ENCODE measurements around the gene POLRMT.

DNA sequence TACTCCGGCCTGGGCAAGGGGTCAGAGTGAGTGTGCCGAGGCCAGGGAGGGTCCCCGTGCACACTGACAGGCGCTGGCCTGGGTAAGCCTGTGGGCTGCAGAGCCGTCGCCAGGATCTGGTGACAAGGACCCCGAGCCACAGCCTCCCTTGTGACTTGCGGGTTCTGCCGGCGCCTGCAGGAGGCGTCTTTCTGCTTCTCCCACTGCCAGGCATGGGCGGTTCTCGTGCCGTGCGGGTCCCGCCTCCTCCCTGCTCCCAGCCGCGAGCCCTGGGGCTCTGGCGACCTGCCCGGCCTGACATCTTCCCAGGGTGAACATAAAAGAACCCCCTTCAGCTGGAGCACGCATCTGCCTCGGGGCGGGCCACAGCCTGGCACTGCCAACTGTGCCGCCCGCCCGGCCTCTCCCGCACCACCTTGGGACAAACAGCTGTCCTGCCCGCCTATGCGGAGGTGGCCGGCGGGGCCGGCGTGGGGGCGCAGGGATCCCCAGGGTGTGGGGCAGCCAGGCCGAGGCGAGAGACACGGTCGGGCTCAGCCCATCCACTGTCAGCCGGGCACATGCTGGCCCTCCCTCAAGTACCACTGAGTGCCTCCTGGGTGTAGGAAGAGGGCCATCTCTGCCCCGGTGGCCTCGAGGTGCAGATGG, 45.1 kb downstream of the POLRMT start:
- TF ChIP-seq, protein P1, sequence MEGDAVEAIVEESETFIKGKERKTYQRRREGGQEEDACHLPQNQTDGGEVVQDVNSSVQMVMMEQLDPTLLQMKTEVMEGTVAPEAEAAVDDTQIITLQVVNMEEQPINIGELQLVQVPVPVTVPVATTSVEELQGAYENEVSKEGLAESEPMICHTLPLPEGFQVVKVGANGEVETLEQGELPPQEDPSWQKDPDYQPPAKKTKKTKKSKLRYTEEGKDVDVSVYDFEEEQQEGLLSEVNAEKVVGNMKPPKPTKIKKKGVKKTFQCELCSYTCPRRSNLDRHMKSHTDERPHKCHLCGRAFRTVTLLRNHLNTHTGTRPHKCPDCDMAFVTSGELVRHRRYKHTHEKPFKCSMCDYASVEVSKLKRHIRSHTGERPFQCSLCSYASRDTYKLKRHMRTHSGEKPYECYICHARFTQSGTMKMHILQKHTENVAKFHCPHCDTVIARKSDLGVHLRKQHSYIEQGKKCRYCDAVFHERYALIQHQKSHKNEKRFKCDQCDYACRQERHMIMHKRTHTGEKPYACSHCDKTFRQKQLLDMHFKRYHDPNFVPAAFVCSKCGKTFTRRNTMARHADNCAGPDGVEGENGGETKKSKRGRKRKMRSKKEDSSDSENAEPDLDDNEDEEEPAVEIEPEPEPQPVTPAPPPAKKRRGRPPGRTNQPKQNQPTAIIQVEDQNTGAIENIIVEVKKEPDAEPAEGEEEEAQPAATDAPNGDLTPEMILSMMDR (IDR thresholded peaks at IDR 0.05): peak in 3 of 7 experiments; percentile 13 to 31 (median 14)
- TF ChIP-seq EP300 (IDR thresholded peaks at IDR 0.05): no peak
- no peak for TF ChIP-seq POLR2A (IDR thresholded peaks at IDR 0.05)

All from stomach (tissue), 4 donors.